Measurements from ENCODE around the gene LLGL1. TPM values are rescaled to one million over a fixed set of nuclear protein-coding genes. Genes with fewer than 3 reads are reported as not detected.

LLGL1 gene
- total and polyA plus RNA-seq, 9 donors: 2.5 to 28.0 (median 21.6) TPM

DNA sequence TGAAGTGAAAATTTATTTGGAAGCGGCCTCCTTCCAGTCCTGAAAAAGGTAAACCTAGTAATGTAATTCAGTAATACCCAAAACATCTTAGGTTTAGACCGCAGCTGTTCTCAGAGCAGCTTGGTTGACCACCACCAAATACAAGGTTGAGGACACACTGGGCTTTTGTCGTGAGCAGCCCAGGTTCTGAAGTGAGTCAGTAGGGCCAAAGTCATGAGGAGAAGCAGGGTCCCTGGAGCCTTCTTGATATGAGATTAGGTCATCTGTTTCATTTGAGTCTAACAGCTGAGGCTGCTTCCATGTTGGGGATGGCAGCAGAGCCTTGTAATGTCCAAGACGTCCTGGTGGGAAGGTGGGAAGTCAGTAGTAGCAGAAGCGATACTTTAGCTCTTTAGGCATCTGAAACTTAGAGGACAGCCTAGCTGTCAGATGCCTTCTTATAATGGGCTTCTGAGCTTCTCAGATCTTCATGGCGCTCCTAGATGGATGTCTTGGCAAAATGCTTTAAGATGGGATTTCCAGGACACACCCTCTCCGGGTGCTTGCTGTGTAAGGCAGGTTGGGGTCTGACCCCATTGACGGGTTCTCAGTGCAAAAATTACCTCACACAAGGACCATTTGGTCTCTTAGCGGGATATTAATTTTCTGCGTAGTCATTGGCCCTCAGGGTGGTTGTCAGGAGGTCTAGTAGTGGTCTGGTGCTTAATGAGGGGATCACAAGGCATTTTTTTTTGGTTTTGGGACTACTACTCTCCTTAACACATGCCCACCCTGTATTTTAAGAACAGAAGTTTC lies 39.4 kb upstream of the LLGL1 start:
- Histone ChIP-seq H3K27me3 (no peaks in the 10 kb centered on the region), H3K9me3 (no peaks in the 10 kb centered on the region), H3K4me1 (ENCODE audit: insufficient read depth) (peaks cover 32% of the 10 kb centered on the region), H3K36me3 (no peaks in the 10 kb centered on the region), H3K27ac (peak overlapping the region in 1 of 2 donors; percentile 7), H3K4me3 (peak overlapping the region; percentile 95)
- no peak for DNase-seq
- intact Hi-C loops (cut with DNase I): loop anchor here in 1 of 4 donors (5.0 kb wide), 1 partner anchor 41 kb away; the partner anchor contains the start of gene LLGL1
- TF ChIP-seq POLR2A (IDR thresholded peaks at IDR 0.05) (no peak), CTCF (IDR thresholded peaks at IDR 0.05) (no peak), EP300 (IDR thresholded peaks at IDR 0.05) (no peak)
- WGBS, 3 donors: 35 to 41% (median 37%) methylated on average over 10 of the region's 10 CpGs

DNA sequence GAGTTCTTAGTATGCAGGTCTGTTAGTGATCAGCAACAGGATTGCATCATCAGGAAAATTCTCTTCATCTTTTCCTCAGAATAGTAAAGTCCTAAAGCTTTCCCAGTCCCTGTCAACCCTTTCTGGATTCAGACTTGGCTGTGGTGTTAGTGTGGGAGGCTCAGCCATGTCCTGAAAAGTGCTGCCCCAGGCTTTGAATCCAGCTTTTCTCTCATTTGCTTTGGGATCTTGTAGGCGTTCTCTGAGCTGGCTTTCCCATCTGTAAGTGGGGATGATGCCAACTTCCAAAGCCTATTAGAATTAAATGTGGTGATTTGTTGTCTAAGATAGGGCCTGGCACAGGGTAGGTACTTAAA lies 38.8 kb upstream of the LLGL1 start:
- DNase-seq: no peak

GRCh38 chr17:18187226-18187625 lies 38.2 kb upstream of the LLGL1 start:
- H3K27ac ChIP-seq: no peak overlapping the region

More for the DNA sequence above, 38.8 kb upstream of the LLGL1 start:
- Histone ChIP-seq H3K36me3 (no peaks in the 10 kb centered on the region), H3K9me3 (no peaks in the 10 kb centered on the region), H3K27ac (no peak overlapping the region), H3K27me3 (no peaks in the 10 kb centered on the region), H3K4me1 (ENCODE audit: insufficient read depth) (peaks cover 32% of the 10 kb centered on the region), H3K4me3 (peak overlapping the region; percentile 95)
- TF ChIP-seq EP300 (IDR thresholded peaks at IDR 0.05) (no peak), CTCF (IDR thresholded peaks at IDR 0.05) (no peak), POLR2A (IDR thresholded peaks at IDR 0.05) (no peak)
- WGBS, 3 donors: 0 to 7% (median 4%) methylated on average over 1 of the region's 1 CpG
- intact Hi-C loops (cut with DNase I): loop anchor here in 1 of 4 donors (5.0 kb wide), 1 partner anchor 41 kb away; the partner anchor contains the start of gene LLGL1

More at GRCh38 chr17:18187226-18187625, 38.2 kb upstream of the LLGL1 start:
- TF ChIP-seq EP300 (IDR thresholded peaks at IDR 0.05) (no peak), CTCF (IDR thresholded peaks at IDR 0.05) (no peak)
- no peaks in the 10 kb centered on the region for H3K36me3 ChIP-seq
- WGBS, 3 donors: 7 to 18% (median 11%) methylated on average over 2 of the region's 2 CpGs
- no peak for DNase-seq
- H3K4me1 ChIP-seq (ENCODE audit: insufficient read depth): peaks cover 27% of the 10 kb centered on the region
- intact Hi-C loops (cut with DNase I): loop anchor here in 1 of 4 donors (5.0 kb wide), 1 partner anchor 40 kb away; the partner anchor contains the start of gene LLGL1
- H3K9me3 ChIP-seq: no peaks in the 10 kb centered on the region
- no peaks in the 10 kb centered on the region for H3K27me3 ChIP-seq
- peak overlapping the region; percentile 95 for H3K4me3 ChIP-seq
